B cell (primary cell): ENCODE data around the gene CACNA1G. TPM values are rescaled to one million over a fixed set of nuclear protein-coding genes. Genes with fewer than 3 reads are reported as not detected.

Experiments
- ATAC-seq: fragments of 200-7000 bp; cut with Tn5 transposase; one replicate; pipeline ENCODE4 v1.10.0; 2021; ENCODE audit warnings: low read depth, mild to moderate bottlenecking, moderate number of reproducible peaks, moderate library complexity
- CTCF ChIA-PET: fragments of 350-600 bp; sonication (Branson Sonifier 250); formaldehyde crosslinking; loops from one replicate; lab custom pipeline; 2021; ENCODE audit warnings: antibody characterized with exemption, inconsistent platforms; lab: Charles Lee
- POLR2A ChIA-PET: fragments of 350-600 bp; sonication (Branson Sonifier 250); formaldehyde crosslinking; loops from one replicate; lab custom pipeline; 2021; ENCODE audit warnings: antibody characterized with exemption; lab: Charles Lee
- DNase-seq: peaks from one replicate; pipeline ENCODE4 v3.0.0; 2013
- H2AFZ ChIP-seq: 2 replicates; pipeline ENCODE4 v1.6.1; 2012; ENCODE audit warnings: mild to moderate bottlenecking, low read depth, low read length; ENCODE audit not compliant: insufficient read depth, poor library complexity, severe bottlenecking
- H3K27ac ChIP-seq, 2 donors: 1 replicate in 1 of 2; 2 replicates in 1 of 2; pipeline ENCODE4 v1.5.1; 2012 to 2013; ENCODE audit warnings: low read length in 2 of 2, mild to moderate bottlenecking in 2 of 2, moderate library complexity in 1 of 2
- H3K27me3 ChIP-seq, 4 experiments: fragments of 200-600 bp in 1 of 4; sonication (generic) in 1 of 4; replicated peaks in 1 of 4; 1 replicate in 2 of 4; 2 replicates in 2 of 4; pipeline versions ENCODE4 v1.6.1 to v1.7.0; 2013 to 2016; ENCODE audit warnings: low read length in 3 of 4, mild to moderate bottlenecking in 2 of 4, mixed read lengths in 1 of 4, moderate library complexity in 1 of 4; ENCODE audit not compliant: insufficient read depth in 4 of 4, control insufficient read depth in 3 of 4; ENCODE audit errors: control extremely low read depth in 1 of 4
- H3K36me3 ChIP-seq, 2 experiments: replicated peaks in 1 of 2; 1 replicate in 1 of 2; 2 replicates in 1 of 2; pipeline versions ENCODE4 v1.6.1 to v1.7.1; 2013; ENCODE audit warnings: low read length in 1 of 2; ENCODE audit not compliant: insufficient read depth in 2 of 2, control insufficient read depth in 1 of 2; ENCODE audit errors: control extremely low read depth in 1 of 2, extremely low read depth in 1 of 2
- H3K4me1 ChIP-seq, 2 donors: fragments of 200-600 bp in 1 of 2; sonication (generic) in 1 of 2; 1 replicate in 1 of 2; 2 replicates in 1 of 2; pipeline versions ENCODE4 v1.5.1 to v1.6.1; 2013 to 2017; ENCODE audit warnings: low read length in 2 of 2; ENCODE audit not compliant: control insufficient read depth in 2 of 2, insufficient read depth in 2 of 2
- H3K4me2 ChIP-seq: replicated peaks from 2 replicates; pipeline ENCODE3; 2012; ENCODE audit warnings: mild to moderate bottlenecking, low read depth, low read length; ENCODE audit not compliant: poor library complexity, severe bottlenecking
- H3K4me3 ChIP-seq, 5 experiments: fragments of 200-600 bp in 1 of 5; sonication (generic) in 1 of 5; 1 replicate in 3 of 5; 2 replicates in 2 of 5; pipeline versions ENCODE4 v1.5.1 to v1.7.0; 2011 to 2016; ENCODE audit warnings: low read length in 4 of 5, mild to moderate bottlenecking in 4 of 5, low read depth in 2 of 5, control low read depth in 1 of 5, moderate library complexity in 1 of 5; ENCODE audit not compliant: insufficient read depth in 1 of 5; ENCODE audit errors: control extremely low read depth in 1 of 5, extremely low read depth in 1 of 5
- H3K79me2 ChIP-seq: fragments of 200-600 bp; sonication (generic); one replicate; pipeline ENCODE4 v1.6.0; 2016; ENCODE audit warnings: low read length; ENCODE audit not compliant: control insufficient read depth, insufficient read depth
- H3K9ac ChIP-seq: fragments of 200-600 bp; sonication (generic); 2 replicates; pipeline ENCODE4 v1.6.1; 2017; ENCODE audit warnings: mild to moderate bottlenecking, low read length, moderate library complexity
- H3K9me3 ChIP-seq, 3 donors: one replicate each; pipeline versions ENCODE4 v1.6.1 to v1.7.1; 2013; ENCODE audit warnings: low read length in 2 of 3; ENCODE audit not compliant: control insufficient read depth in 2 of 3, insufficient read depth in 1 of 3; ENCODE audit errors: control extremely low read depth in 1 of 3
- H4K20me1 ChIP-seq: 2 replicates; pipeline ENCODE4 v1.6.0; 2012; ENCODE audit warnings: mild to moderate bottlenecking, low read length; ENCODE audit not compliant: insufficient read depth, control insufficient read depth, poor library complexity, severe bottlenecking
- H3K27ac Mint-ChIP-seq: one replicate; pipeline ENCODE4 v1.8.0; 2021; ENCODE audit warnings: mixed read lengths
- H3K27me3 Mint-ChIP-seq: one replicate; pipeline ENCODE4 v1.8.0; 2021; ENCODE audit warnings: mixed read lengths
- H3K4me1 Mint-ChIP-seq: one replicate; pipeline ENCODE4 v1.8.0; 2021; ENCODE audit warnings: mixed read lengths
- H3K4me3 Mint-ChIP-seq: one replicate; pipeline ENCODE4 v1.8.0; 2021; ENCODE audit warnings: mixed read lengths
- H3K9me3 Mint-ChIP-seq: one replicate; pipeline ENCODE4 v1.8.0; 2022; ENCODE audit warnings: mixed read lengths; ENCODE audit not compliant: insufficient read depth
- EZH2 ChIP-seq: IDR thresholded peaks from 2 replicates; pipeline ENCODE4 v1.6.1; 2012; ENCODE audit warnings: borderline replicate concordance, low read depth, mild to moderate bottlenecking, moderate library complexity, low read length; ENCODE audit not compliant: insufficient read depth, poor library complexity, severe bottlenecking
- WGBS: methylation state at CpG from one replicate; pipeline ENCODE4 v1.1.5; 2013; ENCODE audit warnings: missing lambda C conversion rate; ENCODE audit not compliant: insufficient coverage; 5-methylcytosine and 5-hydroxymethylcytosine counted together
- intact Hi-C: fragments of 100-400 bp; cut with micrococcal nuclease; formaldehyde crosslinking; loops from one replicate; pipeline ENCODE4 v1.10.0; 2022
- polyA plus RNA-seq: library from polyadenylated mRNA; depleted of rRNA; stranded (reverse); fragments of >200 nt; gene quantifications from 2 replicates; pipeline ENCODE4 v1.2.3, GENCODE V29; 2012
- total RNA-seq, 2 donors: library from RNA; stranded (reverse); fragments of 120-200 nt in 1 of 2; gene quantifications; 1 replicate in 1 of 2; 2 replicates in 1 of 2; pipeline versions ENCODE4 v1.2.3 to v1.2.4, GENCODE V29; 2013 to 2022
- TF ChIP-seq, protein P1 (sequence below): fragments of 200-600 bp; IDR thresholded peaks from one replicate; pipeline ENCODE4 v1.8.0; 2022; ENCODE audit warnings: antibody characterized with exemption, mild to moderate bottlenecking

Gene CACNA1G
- total and polyA plus RNA-seq, 2 donors (not counting 1 experiment from before 2014, with no cell fraction given), result 0.12 TPM; not detected in 1

GRCh38 chr17:50625032-50625871, 64.7 kb downstream of the CACNA1G start:
- H2AFZ ChIP-seq, result no peak overlapping the region
- 86% methylated on average over 18 of the region's 19 CpGs for WGBS
- Mint-ChIP-seq H3K9me3 (no peaks in the 10 kb centered on the region), H3K27me3 (peaks cover 44% of the 10 kb centered on the region), H3K4me1 (no peaks in the 10 kb centered on the region), H3K4me3 (no peak overlapping the region), H3K27ac (no peak overlapping the region)
- H3K27ac ChIP-seq, result no peak overlapping the region
- ChIA-PET CTCF (interaction anchor here (0.7 to 4.5 kb wide), 8 partner anchors 12 to 143 kb away, joined by 3 to 45 read pairs (median 6); partner anchors contain the start of gene SPATA20), POLR2A (no interaction called here)
- ATAC-seq (no peak), DNase-seq (no peak)
- TF ChIP-seq, protein P1, sequence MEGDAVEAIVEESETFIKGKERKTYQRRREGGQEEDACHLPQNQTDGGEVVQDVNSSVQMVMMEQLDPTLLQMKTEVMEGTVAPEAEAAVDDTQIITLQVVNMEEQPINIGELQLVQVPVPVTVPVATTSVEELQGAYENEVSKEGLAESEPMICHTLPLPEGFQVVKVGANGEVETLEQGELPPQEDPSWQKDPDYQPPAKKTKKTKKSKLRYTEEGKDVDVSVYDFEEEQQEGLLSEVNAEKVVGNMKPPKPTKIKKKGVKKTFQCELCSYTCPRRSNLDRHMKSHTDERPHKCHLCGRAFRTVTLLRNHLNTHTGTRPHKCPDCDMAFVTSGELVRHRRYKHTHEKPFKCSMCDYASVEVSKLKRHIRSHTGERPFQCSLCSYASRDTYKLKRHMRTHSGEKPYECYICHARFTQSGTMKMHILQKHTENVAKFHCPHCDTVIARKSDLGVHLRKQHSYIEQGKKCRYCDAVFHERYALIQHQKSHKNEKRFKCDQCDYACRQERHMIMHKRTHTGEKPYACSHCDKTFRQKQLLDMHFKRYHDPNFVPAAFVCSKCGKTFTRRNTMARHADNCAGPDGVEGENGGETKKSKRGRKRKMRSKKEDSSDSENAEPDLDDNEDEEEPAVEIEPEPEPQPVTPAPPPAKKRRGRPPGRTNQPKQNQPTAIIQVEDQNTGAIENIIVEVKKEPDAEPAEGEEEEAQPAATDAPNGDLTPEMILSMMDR, result no peak
- no peak for TF ChIP-seq EZH2
- no peaks in the 10 kb centered on the region for H3K79me2 ChIP-seq
- no peaks in the 10 kb centered on the region for H3K36me3 ChIP-seq
- H3K4me2 ChIP-seq, result no peak overlapping the region
- H3K4me3 ChIP-seq, result no peak overlapping the region
- H3K4me1 ChIP-seq, result peaks cover 0 to 6% of the 10 kb centered on the region in 2 donors
- intact Hi-C loops, result no loop called here
- H3K9ac ChIP-seq, result no peak overlapping the region
- H3K9me3 ChIP-seq, result no peaks in the 10 kb centered on the region
- H3K27me3 ChIP-seq, result peaks cover 0 to 55% (median 9%) of the 10 kb centered on the region in 4 experiments
- H4K20me1 ChIP-seq, result no peaks in the 10 kb centered on the region

GRCh38 chr17:50626037-50626574, 65.6 kb downstream of the CACNA1G start:
- H3K36me3 ChIP-seq, result no peaks in the 10 kb centered on the region
- Mint-ChIP-seq H3K4me3 (no peak overlapping the region), H3K27ac (no peak overlapping the region), H3K9me3 (no peaks in the 10 kb centered on the region), H3K27me3 (peaks cover 45% of the 10 kb centered on the region), H3K4me1 (no peaks in the 10 kb centered on the region)
- H3K9ac ChIP-seq, result no peak overlapping the region
- intact Hi-C loops, result no loop called here
- no peak overlapping the region for H3K4me2 ChIP-seq
- peaks cover 0 to 61% (median 9%) of the 10 kb centered on the region in 4 experiments for H3K27me3 ChIP-seq
- DNase-seq, result peak; percentile 69
- no peaks in the 10 kb centered on the region for H4K20me1 ChIP-seq
- TF ChIP-seq EZH2, result no peak
- TF ChIP-seq, protein P1, result peak; percentile 58
- ChIA-PET CTCF (interaction anchor here (0.8 to 4.5 kb wide), 8 partner anchors 11 to 144 kb away, joined by 3 to 45 read pairs (median 6); partner anchors contain the start of gene SPATA20), POLR2A (no interaction called here)
- peaks cover 0 to 6% of the 10 kb centered on the region in 2 donors for H3K4me1 ChIP-seq
- 47% methylated on average over 16 of the region's 19 CpGs for WGBS
- peak overlapping the region; percentile 28 for H2AFZ ChIP-seq
- no peaks in the 10 kb centered on the region for H3K9me3 ChIP-seq
- no peaks in the 10 kb centered on the region for H3K79me2 ChIP-seq
- ATAC-seq, result peak; percentile 70
- no peak overlapping the region for H3K4me3 ChIP-seq
- H3K27ac ChIP-seq, result no peak overlapping the region
